HL-60/S4 treated with phorbol 12-myristate 13-acetate at 8.2 ng/mL for 4 days and 3 days (cell line): Measurements from ENCODE around the gene ARPC4.
"Not testable (repeated sequence)": the region's sequence is repeated elsewhere in the genome, so short reads cannot be mapped to it uniquely, and the experiment has no call there.

ENCODE experiments used
- in situ Hi-C: fragments of 300-500 bp; cut with MboI; formaldehyde crosslinking; loops from 2 replicates; pipeline ENCODE4 v1.15.0; 2022; ENCODE audit warnings: low sequenced_read_pairs

The ARPC4 gene

GRCh38 chr3:9769426-9770275, 23.2 kb upstream of the ARPC4 start, which contains the start of gene CAMK1:
CAMK1 (minus strand) TSS chr3:9769947; CDS start chr3:9767749, 2,198 bp downstream.
- in situ Hi-C loops: no loop called here

- in situ Hi-C loops: no loop called here
Observed at GRCh38 chr3:9770276-9770812, 22.5 kb upstream of the ARPC4 start.

GRCh38 chr3:9771007-9771406, 21.9 kb upstream of the ARPC4 start:
- in situ Hi-C loops: not testable (repeated sequence)

GRCh38 chr3:9776896-9777693, 15.8 kb upstream of the ARPC4 start:
- in situ Hi-C loops: no loop called here

- in situ Hi-C loops: no loop called here
Observed at GRCh38 chr3:9777694-9778021, 15.2 kb upstream of the ARPC4 start.

- in situ Hi-C loops: no loop called here
Observed at GRCh38 chr3:9778143-9779074, 14.5 kb upstream of the ARPC4 start.

- in situ Hi-C loops: no loop called here
Observed at GRCh38 chr3:9779075-9779593, 13.7 kb upstream of the ARPC4 start.

- in situ Hi-C loops: no loop called here
Observed at GRCh38 chr3:9779721-9780457, 13.0 kb upstream of the ARPC4 start.

- in situ Hi-C loops: no loop called here
Observed at GRCh38 chr3:9780458-9780812, 12.4 kb upstream of the ARPC4 start.

- in situ Hi-C loops: no loop called here
Observed at GRCh38 chr3:9780910-9781309, 12.0 kb upstream of the ARPC4 start.

GRCh38 chr3:9781551-9781950, 11.3 kb upstream of the ARPC4 start:
- in situ Hi-C loops: no loop called here

- in situ Hi-C loops: no loop called here
Observed at GRCh38 chr3:9781978-9782603, 10.8 kb upstream of the ARPC4 start.

GRCh38 chr3:9782770-9783169, 10.1 kb upstream of the ARPC4 start:
- in situ Hi-C loops: no loop called here

- in situ Hi-C loops: no loop called here
Observed at GRCh38 chr3:9783954-9784353, 8.9 kb upstream of the ARPC4 start.

- in situ Hi-C loops: no loop called here
Observed at GRCh38 chr3:9784965-9785364, 7.9 kb upstream of the ARPC4 start.

- in situ Hi-C loops: no loop called here
Observed at GRCh38 chr3:9785602-9786001, 7.3 kb upstream of the ARPC4 start.

- in situ Hi-C loops: no loop called here
Observed at GRCh38 chr3:9786209-9786739, 6.6 kb upstream of the ARPC4 start.

- in situ Hi-C loops: no loop called here
Observed at GRCh38 chr3:9786825-9787669, 5.8 kb upstream of the ARPC4 start.
